ENCODE results near the gene OR51V1. TPM values are rescaled to one million over a fixed set of nuclear protein-coding genes. Genes with fewer than 3 reads are reported as not detected.

OR51V1 gene
- total and polyA plus RNA-seq, 2 of the 4 experiments (the other 2 are of a cell fraction), result not detected

GRCh38 chr11:5198285-5198684 is 2.2 kb downstream of the OR51V1 start:
- H3K9ac ChIP-seq (ENCODE audit: low read depth, low read length), result no peak overlapping the region
- no peak overlapping the region for H2AK9ac ChIP-seq (replicated peaks; ENCODE audit: low read depth, low read length, poor library complexity)
- no peak overlapping the region; a peak in 1 of 4 replicates for H4K8ac ChIP-seq (ENCODE audit: low read depth in 2 of 2, low read length in 2 of 2)
- dilution Hi-C loops (cut with HindIII; ENCODE audit: low sequenced_read_pairs, unreplicated experiment), result no loop called here
- H3K18ac ChIP-seq (ENCODE audit: low read depth, low read length), result no peak overlapping the region
- H4K91ac ChIP-seq (ENCODE audit: insufficient read depth, low read depth, low read length), result no peak overlapping the region
- H3K4ac ChIP-seq (ENCODE audit: low read depth, low read length), result no peak overlapping the region
- intact Hi-C loops (cut with micrococcal nuclease), result no loop called here
- H4K5ac ChIP-seq (ENCODE audit: low read depth, low read length), result no peak overlapping the region
- H2AK5ac ChIP-seq (ENCODE audit: low read depth, low read length), result no peak overlapping the region
- no peaks in the 10 kb centered on the region for H3K9me3 ChIP-seq (ENCODE audit: control insufficient read depth, insufficient read depth, low read length)
- ATAC-seq (ENCODE audit: low read depth), result no peak
- no peak overlapping the region for H2BK20ac ChIP-seq (ENCODE audit: low read depth, low read length)
- peak overlapping the region; percentile 2 for H2BK5ac ChIP-seq (ENCODE audit: low read depth, low read length, poor library complexity, severe bottlenecking)
- H3K56ac ChIP-seq (ENCODE audit: extremely low read depth, insufficient read depth, low read length), result no peak overlapping the region
- no peaks in the 10 kb centered on the region for H3K9me1 ChIP-seq (ENCODE audit: insufficient read depth, low read length)
- DNase-seq, result no peak
- POLR2A ChIA-PET (ENCODE audit: unreplicated experiment), result no interaction called here
- no peak overlapping the region for H3K23ac ChIP-seq (ENCODE audit: low read depth, low read length)
- no peak overlapping the region for H3K27ac ChIP-seq (ENCODE audit: insufficient read depth, low read length)
- no peak overlapping the region for H3K4me3 ChIP-seq (ENCODE audit: insufficient read depth, low read depth, low read length)
- H2BK120ac ChIP-seq (ENCODE audit: low read depth, low read length), result no peak overlapping the region
- TF ChIP-seq RCOR1 (IDR thresholded peaks at IDR 0.05; ENCODE audit: insufficient replicate concordance, low read length) (no peak), MAZ (IDR thresholded peaks at IDR 0.05; ENCODE audit: borderline replicate concordance, low read depth, low read length) (no peak), RAD21 (IDR thresholded peaks at IDR 0.05; ENCODE audit: low read length) (no peak), ELK1 (IDR thresholded peaks at IDR 0.05; ENCODE audit: borderline replicate concordance, low read depth, low read length) (no peak), CHD1 (IDR thresholded peaks at IDR 0.05; ENCODE audit: low read depth, low read length) (no peak), RFX5 (IDR thresholded peaks at IDR 0.05; ENCODE audit: low read depth, low read length) (no peak), MAFK (IDR thresholded peaks at IDR 0.05; ENCODE audit: low read depth, low read length) (no peak), CEBPB (IDR thresholded peaks at IDR 0.05; ENCODE audit: low read depth, low read length) (no peak), FOS (IDR thresholded peaks at IDR 0.05; ENCODE audit: low read depth, low read length) (no peak)
- H2BK15ac ChIP-seq (ENCODE audit: low read depth, low read length), result no peak overlapping the region
- in situ Hi-C loops (cut with MboI; ENCODE audit: low sequenced_read_pairs), result no loop called here
- peaks cover 2% of the 10 kb centered on the region; the same call in 1 of the 2 replicates for H3K4me1 ChIP-seq (ENCODE audit: control insufficient read depth, insufficient read depth, low read length)
- no peaks in the 10 kb centered on the region for H3K27me3 ChIP-seq (ENCODE audit: control insufficient read depth, insufficient read depth, low read length)
- H3K14ac ChIP-seq (replicated peaks; ENCODE audit: low read depth, low read length), result no peak overlapping the region
- no peaks in the 10 kb centered on the region for H3K36me3 ChIP-seq (ENCODE audit: control insufficient read depth, insufficient read depth, low read length)
- no TSS peak for BruUV-seq (replicated peaks)
- H3K4me2 ChIP-seq (ENCODE audit: low read depth, low read length), result no peak overlapping the region
- H4K20me1 ChIP-seq (ENCODE audit: insufficient read depth, low read length), result no peaks in the 10 kb centered on the region
- no peak overlapping the region for H2AFZ ChIP-seq (replicated peaks; ENCODE audit: low read length, poor library complexity)
- H3K79me1 ChIP-seq (ENCODE audit: low read depth in 1 of 2, low read length in 2 of 2), result no peaks in the 10 kb centered on the region
- CTCF ChIA-PET, result interaction anchor here (1.5 kb wide), 1 partner anchor 165 kb away, joined by 3 read pairs; no protein-coding TSS in a partner anchor

All from IMR-90 (cell line).